GM10248 (cell line): ENCODE data around the gene RSPH9.

Source experiments
- CTCF ChIA-PET: fragments of 300-600 bp; sonication (Branson Sonifier 250); formaldehyde crosslinking; extraction: SDS; loops from one replicate; lab custom pipeline; 2021; ENCODE audit warnings: antibody characterized with exemption; lab: Yijun Ruan, JAX
- POLR2A ChIA-PET: fragments of 350-650 bp; sonication (Branson Sonifier 250); formaldehyde crosslinking; extraction: SDS; loops from one replicate; lab custom pipeline; 2020; ENCODE audit warnings: antibody characterized with exemption; lab: Yijun Ruan, JAX
- DNase-seq: peaks from one replicate; pipeline ENCODE4 v3.0.0; 2012; ENCODE audit errors: extremely low spot score
- CTCF ChIP-seq: IDR thresholded peaks from 2 replicates; pipeline ENCODE4 v1.5.1; 2012; ENCODE audit warnings: mild to moderate bottlenecking, low read depth; ENCODE audit errors: extremely low read depth, missing control alignments, control extremely low read depth

Gene RSPH9

GRCh38 chr6:43621078-43621835 is 23.6 kb upstream of the RSPH9 start:
- no peak for TF ChIP-seq CTCF
- POLR2A ChIA-PET = no interaction called here
- CTCF ChIA-PET = interaction anchor here (1.1 to 5.6 kb wide), 2 partner anchors 11 to 13 kb away, joined by 3 to 37 read pairs; no protein-coding TSS in a partner anchor
- no peak for DNase-seq

GRCh38 chr6:43621836-43622180 is 23.0 kb upstream of the RSPH9 start:
- TF ChIP-seq CTCF = no peak
- ChIA-PET CTCF (interaction anchor here (1.1 to 5.6 kb wide), 2 partner anchors 11 to 13 kb away, joined by 3 to 37 read pairs; no protein-coding TSS in a partner anchor), POLR2A (no interaction called here)
- no peak for DNase-seq

GRCh38 chr6:43622541-43622940 is 22.3 kb upstream of the RSPH9 start:
- no peak for DNase-seq
- CTCF ChIA-PET = interaction anchor here (1.1 to 5.6 kb wide), 2 partner anchors 12 to 14 kb away, joined by 3 to 37 read pairs; no protein-coding TSS in a partner anchor
- POLR2A ChIA-PET = no interaction called here
- TF ChIP-seq CTCF = no peak

GRCh38 chr6:43623880-43624785 is 20.7 kb upstream of the RSPH9 start:
- DNase-seq = no peak
- ChIA-PET CTCF (interaction anchor here (2.4 to 2.9 kb wide), 2 partner anchors 10 to 16 kb away, joined by 6 to 10 read pairs; no protein-coding TSS in a partner anchor), POLR2A (no interaction called here)
- TF ChIP-seq CTCF = no peak

GRCh38 chr6:43624786-43625288 is 20.0 kb upstream of the RSPH9 start:
- ChIA-PET CTCF (interaction anchor here (2.4 to 2.9 kb wide), 2 partner anchors 11 to 16 kb away, joined by 6 to 10 read pairs; no protein-coding TSS in a partner anchor), POLR2A (no interaction called here)
- TF ChIP-seq CTCF = no peak
- no peak for DNase-seq
